B cell (primary cell): ENCODE results near the gene HSPH1.

ENCODE experiments used
- CTCF ChIP-seq: fragments of 200-600 bp; IDR thresholded peaks from one replicate; pipeline ENCODE4 v1.8.0; 2022; ENCODE audit warnings: antibody characterized with exemption, mild to moderate bottlenecking
- EZH2 ChIP-seq: IDR thresholded peaks from 2 replicates; pipeline ENCODE4 v1.6.1; 2012; ENCODE audit warnings: borderline replicate concordance, low read depth, mild to moderate bottlenecking, moderate library complexity, low read length; ENCODE audit not compliant: insufficient read depth, poor library complexity, severe bottlenecking

GRCh38 chr13:31100721-31101120, 61.0 kb downstream of the HSPH1 start:
- no peak for TF ChIP-seq CTCF
- TF ChIP-seq EZH2: no peak
